ENCODE results near the gene PRSS36. TPM values are rescaled to one million over a fixed set of nuclear protein-coding genes. Genes with fewer than 3 reads are reported as not detected.

Gene PRSS36
- total RNA-seq, 1 donor from 2014 or later, result 1.3 TPM

- DNase-seq (ENCODE audit: low read depth), result no peak
- TF ChIP-seq CTCF (conservative IDR thresholded peaks at IDR 0.05; ENCODE audit: low read depth, low read length), result no peak
- H3K4me3 ChIP-seq (ENCODE audit: low read depth, low read length), result no peak overlapping the region
Observed at GRCh38 chr16:31129568-31130335, 20.1 kb downstream of the PRSS36 start.

DNA sequence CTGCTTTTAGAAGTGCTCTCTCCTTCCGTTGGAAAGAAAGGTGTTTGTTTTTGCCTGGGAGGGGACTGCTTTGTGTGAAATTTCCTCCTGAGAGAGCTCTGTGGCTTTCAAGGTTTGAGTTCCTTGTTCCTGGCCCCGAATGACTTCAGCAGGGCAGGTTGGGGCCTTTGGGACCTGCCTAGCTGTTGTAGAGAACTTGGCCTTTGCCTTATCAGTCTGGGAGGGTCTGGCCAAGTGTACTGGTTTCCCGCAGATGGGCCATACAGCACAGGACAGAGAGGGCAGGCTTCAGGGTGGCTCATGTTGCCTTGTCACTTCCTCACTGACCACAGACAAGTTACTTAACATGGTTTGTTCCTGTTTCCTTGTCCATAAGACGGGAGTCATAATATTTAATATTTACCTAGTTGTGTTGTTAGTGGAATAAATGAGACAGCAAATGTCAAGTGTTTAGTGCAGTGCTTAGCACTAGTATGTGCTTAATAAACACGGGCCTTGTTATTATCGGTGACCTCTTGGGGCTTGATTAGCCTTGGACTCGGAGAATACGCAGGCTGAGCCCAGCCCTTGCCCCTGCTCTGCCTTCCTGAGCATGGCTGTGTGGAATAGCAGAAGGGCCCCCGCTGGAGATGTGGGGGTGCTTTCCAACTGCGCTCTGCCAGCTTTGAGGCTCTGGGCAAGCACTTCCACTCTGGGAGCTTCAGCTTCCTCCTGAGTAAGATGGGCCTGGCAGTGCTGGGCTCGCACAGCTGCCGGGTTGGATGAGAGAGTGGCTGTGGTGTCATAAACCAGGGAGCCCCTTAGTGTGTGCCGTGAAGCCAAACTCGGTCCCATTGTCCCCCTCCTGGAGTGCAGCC is 20.9 kb downstream of the PRSS36 start:
- TF ChIP-seq CTCF (conservative IDR thresholded peaks at IDR 0.05; ENCODE audit: low read depth, low read length), result no peak
- no peak overlapping the region for H3K4me3 ChIP-seq (ENCODE audit: low read depth, low read length)
- no peak for DNase-seq (ENCODE audit: low read depth)

DNA sequence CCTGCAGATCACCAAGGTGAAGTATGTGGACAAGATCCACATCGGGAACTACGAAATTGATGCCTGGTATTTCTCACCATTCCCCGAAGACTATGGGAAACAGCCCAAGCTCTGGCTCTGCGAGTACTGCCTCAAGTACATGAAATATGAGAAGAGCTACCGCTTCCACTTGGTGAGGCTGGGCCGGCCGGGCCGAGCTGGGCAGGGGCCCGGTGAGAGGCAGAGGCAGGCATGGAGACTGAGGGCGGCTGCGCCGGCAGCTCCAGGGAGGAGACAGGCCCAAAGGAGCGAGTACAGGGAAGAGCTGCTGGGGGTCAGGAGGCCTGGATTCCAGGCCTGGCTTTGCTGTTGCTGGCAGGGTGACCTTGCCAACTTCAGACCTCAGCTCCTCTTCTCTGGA is 22.7 kb downstream of the PRSS36 start:
- TF ChIP-seq CTCF (conservative IDR thresholded peaks at IDR 0.05; ENCODE audit: low read depth, low read length), result no peak
- H3K4me3 ChIP-seq (ENCODE audit: low read depth, low read length), result no peak overlapping the region
- DNase-seq (ENCODE audit: low read depth), result no peak

DNA sequence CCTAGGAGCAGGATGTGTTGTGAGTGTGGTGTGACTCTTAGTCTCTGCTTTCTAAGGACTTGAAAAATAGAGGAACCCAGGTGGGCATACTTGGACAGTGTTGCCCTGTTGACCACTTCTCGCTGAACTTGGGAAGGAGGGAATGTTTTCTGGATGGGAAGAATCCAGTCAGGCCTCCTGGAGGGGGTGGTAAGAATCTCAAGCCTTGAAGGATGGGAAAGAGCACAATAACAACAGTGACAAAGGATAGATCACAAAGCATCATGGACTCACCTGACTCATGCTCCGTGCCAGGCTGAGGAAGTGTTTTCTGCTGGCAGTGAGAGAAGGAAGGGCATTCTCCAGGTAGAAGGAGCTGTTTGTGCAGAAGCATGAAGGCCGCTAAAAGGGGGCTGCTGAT is 24.0 kb downstream of the PRSS36 start:
- DNase-seq (ENCODE audit: low read depth), result no peak
- H3K4me3 ChIP-seq (ENCODE audit: low read depth, low read length), result no peak overlapping the region
- TF ChIP-seq CTCF (conservative IDR thresholded peaks at IDR 0.05; ENCODE audit: low read depth, low read length), result no peak

- H3K4me3 ChIP-seq (ENCODE audit: low read depth, low read length), result no peak overlapping the region
- DNase-seq (ENCODE audit: low read depth), result no peak
- TF ChIP-seq CTCF (conservative IDR thresholded peaks at IDR 0.05; ENCODE audit: low read depth, low read length), result no peak
Observed at GRCh38 chr16:31120129-31120528, 29.7 kb downstream of the PRSS36 start.

DNA sequence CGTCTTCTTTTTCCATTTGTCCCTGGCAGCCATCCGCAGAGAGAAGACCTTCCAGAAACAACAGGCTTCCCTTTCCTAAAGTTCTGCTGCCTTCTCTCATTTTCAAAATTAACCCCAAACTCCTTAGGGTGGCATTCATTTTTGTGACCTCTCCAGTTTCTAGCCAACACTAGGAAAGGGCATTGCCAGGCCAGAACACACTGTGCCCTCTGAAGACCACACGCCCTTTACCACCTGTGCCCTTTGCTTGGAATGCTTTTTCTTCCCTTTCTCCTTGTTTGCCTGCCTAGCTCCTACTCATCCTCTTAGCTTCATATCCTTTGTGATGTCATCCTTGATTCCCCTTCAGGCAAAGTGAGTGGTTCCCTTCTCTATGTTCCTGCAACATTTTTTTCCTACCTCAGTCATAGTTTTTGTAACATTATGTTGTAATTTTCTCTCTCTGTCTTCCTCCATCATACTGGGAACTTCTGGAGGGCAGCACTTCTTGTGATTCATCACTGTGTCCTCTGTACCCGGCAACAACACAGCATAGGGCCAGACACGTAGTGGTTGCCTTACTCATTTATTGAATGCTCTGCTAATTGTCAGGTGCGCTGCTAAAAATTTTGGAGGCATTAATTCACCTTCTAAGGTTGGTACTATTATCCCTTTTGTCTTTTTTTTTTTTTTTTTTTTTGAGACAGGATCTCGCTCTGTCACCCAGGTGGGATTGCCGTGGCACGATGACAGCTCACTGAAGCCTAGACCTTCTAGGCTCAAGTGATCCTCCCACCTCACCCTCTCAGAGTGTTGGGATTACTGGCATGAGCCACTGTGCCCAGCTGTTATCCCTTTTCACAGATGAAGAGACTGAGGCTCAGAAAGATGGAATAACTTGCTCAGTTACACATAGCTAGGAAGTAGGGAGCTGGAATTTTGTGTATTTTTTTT is 31.4 kb downstream of the PRSS36 start:
- DNase-seq (ENCODE audit: low read depth), result no peak
- no peak for TF ChIP-seq CTCF (conservative IDR thresholded peaks at IDR 0.05; ENCODE audit: low read depth, low read length)
- H3K4me3 ChIP-seq (ENCODE audit: low read depth, low read length), result peak overlapping the region; percentile 82

Measured in epithelial cell of proximal tubule (primary cell).